ENCODE measurements around the gene NUDT16L1.

- 0 out of 2 replicates have a peak, but pooled peaks have one; percentile 36 for TF ChIP-seq CTCF (conservative IDR thresholded peaks at IDR 0.05; ENCODE audit: low read length)
- TF ChIP-seq EZH2phosphoT487 (IDR thresholded peaks at IDR 0.05; ENCODE audit: borderline replicate concordance, low read depth, low read length) = no peak
Measured at GRCh38 chr16:4693296-4693955, at the start of gene NUDT16L1.
